K562 (cell line): Measurements from ENCODE around the gene ANKRD36B. TPM values are rescaled to one million over a fixed set of nuclear protein-coding genes. Genes with fewer than 3 reads are reported as not detected.
"Not testable (repeated sequence)": the region's sequence is repeated elsewhere in the genome, so short reads cannot be mapped to it uniquely, and the experiment has no call there.

Experiments
- ATAC-seq: fragments of 200-7000 bp; cut with Tn5 transposase; 3 replicates; pipeline ENCODE4 v1.9.1; 2020; ENCODE audit warnings: moderate library complexity
- BruUV-seq: library from RNA; stranded (reverse); fragments of 400-500 nt; replicated peaks from 2 replicates; lab custom pipeline; 2021; lab: Mats Ljungman, UMichigan
- CTCF ChIA-PET: fragments of 300-600 bp; formaldehyde crosslinking; extraction: SDS; loops from one replicate; lab custom pipeline; 2021; ENCODE audit warnings: low intra/inter-chr PET ratio; lab: Yijun Ruan, JAX
- POLR2A ChIA-PET: fragments of 300-600, 350-650 bp; sonication (Branson Sonifier 250); formaldehyde crosslinking; extraction: SDS; loops from one replicate; lab custom pipeline; 2021; ENCODE audit warnings: antibody characterized with exemption, inconsistent platforms; lab: Yijun Ruan, JAX
- DNase-seq, 4 experiments: peaks; one replicate each; pipeline versions ENCODE4 v3.0.0 to v3.0.0-alpha.2; 2011 to 2018; ENCODE audit warnings: low spot score in 3 of 4, mixed read lengths in 3 of 4; ENCODE audit errors: extremely low read depth in 1 of 4
- FAIRE-seq: peaks from 2 replicates; lab custom pipeline; 2011; peaks lifted over from hg19 to GRCh38; lab: Jason Lieb, UNC
- H2AFZ ChIP-seq: 2 replicates; pipeline ENCODE4 v1.6.0; 2011; ENCODE audit warnings: low read depth, low read length, control low read depth, inconsistent platforms
- H3K27ac ChIP-seq: fragments of 200-600 bp; 3 replicates; pipeline ENCODE4 v1.8.0; 2011; ENCODE audit warnings: low read depth, mild to moderate bottlenecking, control low read depth, inconsistent platforms, low read length, moderate library complexity, mixed read lengths; ENCODE audit errors: extremely low read depth
- H3K27me3 ChIP-seq, 2 experiments: fragments of 300-600 bp in 1 of 2; 2 replicates in 1 of 2; 3 replicates in 1 of 2; pipeline versions ENCODE4 v1.6.0 to v1.8.0; 2011; ENCODE audit warnings: inconsistent platforms in 2 of 2, low read length in 2 of 2, mild to moderate bottlenecking in 1 of 2, mixed read lengths in 1 of 2, moderate library complexity in 1 of 2; ENCODE audit not compliant: control insufficient read depth in 2 of 2, insufficient read depth in 2 of 2
- H3K36me3 ChIP-seq: fragments of 300-600 bp; 3 replicates; pipeline ENCODE4 v1.8.0; 2011; ENCODE audit warnings: mild to moderate bottlenecking, low read length, inconsistent platforms; ENCODE audit not compliant: control insufficient read depth, insufficient read depth
- H3K4me1 ChIP-seq, 2 experiments: fragments of 200-600 bp in 1 of 2; replicated peaks in 1 of 2; 2 replicates in 1 of 2; 3 replicates in 1 of 2; pipeline versions ENCODE4 v1.5.1 to v1.8.0; 2011; ENCODE audit warnings: inconsistent platforms in 2 of 2, low read length in 2 of 2, mild to moderate bottlenecking in 1 of 2, mixed read lengths in 1 of 2, moderate library complexity in 1 of 2; ENCODE audit not compliant: control insufficient read depth in 2 of 2, insufficient read depth in 2 of 2
- H3K4me2 ChIP-seq: 2 replicates; pipeline ENCODE4 v1.6.1; 2011; ENCODE audit warnings: low read length, control low read depth, inconsistent platforms, mixed read lengths; ENCODE audit not compliant: insufficient read depth
- H3K4me3 ChIP-seq: fragments of 200-600 bp; sonication (generic), shearing (Covaris generic); 2 replicates; pipeline ENCODE4 v1.5.1; 2016; ENCODE audit warnings: control low read depth, inconsistent platforms
- H3K79me2 ChIP-seq: fragments of 200-600 bp; 3 replicates; pipeline ENCODE4 v1.8.0; 2011; ENCODE audit warnings: low read length, inconsistent platforms; ENCODE audit not compliant: control insufficient read depth, insufficient read depth
- H3K9ac ChIP-seq, 2 experiments: 2 replicates each; pipeline versions ENCODE4 v1.6.0 to v1.6.1; 2011; ENCODE audit warnings: low read depth in 2 of 2, low read length in 2 of 2, control low read depth in 1 of 2, inconsistent platforms in 1 of 2, mild to moderate bottlenecking in 1 of 2, mixed read lengths in 1 of 2; ENCODE audit not compliant: insufficient read depth in 1 of 2
- H3K9me1 ChIP-seq: one replicate; pipeline ENCODE4 v1.6.0; 2011; ENCODE audit warnings: inconsistent platforms, mild to moderate bottlenecking, low read length, moderate library complexity; ENCODE audit not compliant: control insufficient read depth, insufficient read depth
- H3K9me3 ChIP-seq: replicated peaks from 2 replicates; pipeline ENCODE4 v1.5.1; 2011; ENCODE audit warnings: low read depth, low read length, inconsistent platforms; ENCODE audit not compliant: control insufficient read depth, insufficient read depth
- H4K20me1 ChIP-seq: replicated peaks from 2 replicates; pipeline ENCODE4 v1.6.1; 2011; ENCODE audit warnings: low read length, inconsistent platforms, mixed read lengths; ENCODE audit not compliant: control insufficient read depth, insufficient read depth
- WGBS: fragments of 100-300 bp; shearing (Covaris generic); methylation state at CpG from one replicate; pipeline ENCODE4 v1.1.6; 2016; ENCODE audit warnings: low coverage, mixed read lengths; ENCODE audit not compliant: insufficient coverage; ENCODE audit errors: missing lambda C conversion rate; 5-methylcytosine and 5-hydroxymethylcytosine counted together
- in situ Hi-C: fragments of 300-500 bp; cut with MboI; formaldehyde crosslinking; loops from 4 replicates; pipeline ENCODE4 v1.15.0; 2018; ENCODE audit warnings: inconsistent platforms, mixed read lengths
- intact Hi-C: fragments of 100-400 bp; cut with micrococcal nuclease; formaldehyde crosslinking; loops from 2 replicates; pipeline ENCODE4 v1.14.2; 2022
- polyA plus RNA-seq, 8 experiments: library from polyadenylated mRNA; depleted of rRNA in 4 of 8; stranded (reverse) in 5 of 8; unstranded in 3 of 8; fragments of >200 nt; fragmentation: Nextera tagmentation in 2 of 8; fragmentation: Illumina TruSeq in 1 of 8; extraction: Ambion mirVana in 2 of 8; extraction: Trizol in 1 of 8; gene quantifications; 2 replicates each; pipeline versions ENCODE4 v1.2.1 to v1.2.3, GENCODE V29; 2011 to 2014; ENCODE audit warnings: inconsistent platforms in 1 of 8, missing spikeins in 1 of 8
- total RNA-seq, 7 experiments: library from RNA; depleted of rRNA in 6 of 7; stranded (reverse); fragments of >200 nt in 6 of 7; fragmentation: Illumina TruSeq in 2 of 7; extraction: Trizol in 2 of 7; gene quantifications; 2 replicates each; pipeline versions ENCODE4 v1.2.1 to v1.2.3, GENCODE V29; 2011 to 2021; ENCODE audit warnings: low replicate concordance in 1 of 7

Gene ANKRD36B
- total and polyA plus RNA-seq, 9 of the 15 experiments (the other 6 are each of a cell fraction or from before 2014, with no cell fraction given): 7.6 to 40.9 (median 13.3) TPM

DNA sequence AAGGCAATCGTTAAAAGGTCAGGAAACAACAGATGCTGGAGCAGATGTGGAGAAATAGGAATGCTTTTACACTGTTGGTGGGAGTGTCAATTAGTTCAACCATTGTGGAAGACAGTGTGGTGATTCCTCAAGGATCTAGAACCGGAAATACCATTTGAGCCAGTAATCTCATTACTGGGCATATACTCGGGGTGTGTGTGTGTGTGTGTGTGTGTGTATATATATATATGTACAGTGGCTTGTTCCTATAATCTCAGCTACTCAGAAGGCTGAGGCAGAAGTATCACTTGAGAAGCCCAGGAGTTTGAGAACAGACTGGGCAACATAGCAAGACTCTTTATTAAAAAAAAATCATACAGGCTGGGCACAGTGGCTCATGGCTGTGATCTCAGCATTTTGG is 24.0 kb downstream of the ANKRD36B start:
- H3K9ac ChIP-seq, CTCF ChIA-PET, H3K9me3 ChIP-seq, H2AFZ ChIP-seq, ATAC-seq, H3K79me2 ChIP-seq, FAIRE-seq, H3K9me1 ChIP-seq, BruUV-seq, intact Hi-C loops, H3K36me3 ChIP-seq, H3K4me1 ChIP-seq, POLR2A ChIA-PET, H3K4me3 ChIP-seq, H4K20me1 ChIP-seq, H3K27ac ChIP-seq, DNase-seq, H3K4me2 ChIP-seq, H3K27me3 ChIP-seq: not testable (repeated sequence)
- in situ Hi-C loops: loop anchor here (10.0 kb wide), 1 partner anchor 431 kb away; no protein-coding TSS in a partner anchor
- whole genome bisulfite sequencing: 73% methylated on average over 3 of the region's 3 CpGs

- H4K20me1 ChIP-seq, H3K79me2 ChIP-seq, DNase-seq, H3K4me1 ChIP-seq, POLR2A ChIA-PET, BruUV-seq, in situ Hi-C loops, H3K9ac ChIP-seq, intact Hi-C loops, CTCF ChIA-PET, H3K27ac ChIP-seq, H3K9me3 ChIP-seq, H3K27me3 ChIP-seq, ATAC-seq, H3K4me2 ChIP-seq, H3K4me3 ChIP-seq, FAIRE-seq, H2AFZ ChIP-seq, H3K9me1 ChIP-seq: not testable (repeated sequence)
- H3K36me3 ChIP-seq: peaks cover 35% of the 10 kb centered on the region; the same call in 2 of the 3 replicates
- 89% methylated on average over 3 of the region's 3 CpGs for WGBS
These were observed 37.3 kb downstream of the ANKRD36B start for GRCh38 chr2:97552406-97552805.

DNA sequence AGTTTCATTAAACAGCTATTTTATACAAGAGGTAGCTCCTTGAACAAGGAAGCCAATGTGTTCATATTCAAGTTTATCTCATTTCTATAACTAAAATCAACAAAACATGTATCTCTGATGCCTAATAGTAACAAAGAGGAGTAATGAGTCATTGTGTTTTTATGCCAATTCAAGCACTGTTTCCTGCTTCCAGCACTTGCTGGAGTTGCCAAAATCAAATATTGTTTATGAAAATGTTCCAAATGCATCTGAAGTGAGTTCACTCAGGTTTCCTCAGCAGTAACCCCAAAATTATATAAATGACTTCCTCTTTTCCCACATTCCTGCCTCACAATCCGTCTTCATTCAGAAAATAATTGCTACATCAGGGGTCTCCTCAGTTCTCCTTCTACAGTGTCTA is 39.2 kb downstream of the ANKRD36B start:
- H3K4me1 ChIP-seq, intact Hi-C loops, in situ Hi-C loops, H2AFZ ChIP-seq, H3K27me3 ChIP-seq, H4K20me1 ChIP-seq, H3K27ac ChIP-seq, H3K9me1 ChIP-seq, ATAC-seq, BruUV-seq, H3K4me3 ChIP-seq, DNase-seq, CTCF ChIA-PET, POLR2A ChIA-PET, H3K9me3 ChIP-seq, H3K9ac ChIP-seq, H3K4me2 ChIP-seq, H3K79me2 ChIP-seq, FAIRE-seq: not testable (repeated sequence)
- no CpG with 5 or more reads among the region's 1 CpG for WGBS
- peaks cover 46% of the 10 kb centered on the region; the same call in 2 of the 3 replicates for H3K36me3 ChIP-seq

DNA sequence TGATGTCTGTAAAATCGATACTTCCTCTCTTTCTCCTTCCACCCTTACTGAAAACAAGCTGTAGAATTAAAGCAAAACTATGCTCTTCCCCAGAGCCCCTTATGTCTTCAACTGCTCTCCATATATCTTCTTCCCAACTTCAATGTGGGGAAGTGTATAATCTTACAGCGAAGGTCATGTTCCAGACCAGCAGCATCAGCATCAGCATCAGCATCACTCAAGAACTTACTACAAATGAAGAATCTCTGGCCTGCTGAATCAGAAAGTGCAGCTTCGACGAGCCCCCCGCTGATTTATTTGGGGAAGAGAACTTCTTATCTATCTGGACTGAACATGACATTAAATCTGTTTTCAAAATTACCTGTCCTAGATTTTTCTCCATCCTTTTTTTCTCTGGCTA is 40.6 kb downstream of the ANKRD36B start:
- intact Hi-C loops, BruUV-seq, CTCF ChIA-PET: not testable (repeated sequence)

More for the DNA sequence above, 40.6 kb downstream of the ANKRD36B start:
- H3K4me3 ChIP-seq, H3K9me3 ChIP-seq, POLR2A ChIA-PET, H3K4me1 ChIP-seq, H2AFZ ChIP-seq, H3K4me2 ChIP-seq, ATAC-seq, H3K9ac ChIP-seq, H4K20me1 ChIP-seq, H3K79me2 ChIP-seq, DNase-seq, H3K9me1 ChIP-seq, H3K27ac ChIP-seq, H3K27me3 ChIP-seq, FAIRE-seq: not testable (repeated sequence)
- in situ Hi-C loops: loop anchor here (25.0 kb wide), 1 partner anchor 1662 kb away; no protein-coding TSS in a partner anchor
- peaks cover 43% of the 10 kb centered on the region; the same call in 2 of the 3 replicates for H3K36me3 ChIP-seq
- 75% methylated on average over 5 of the region's 5 CpGs for WGBS
